Stimulated activated CD8-positive, alpha-beta memory T cell treated with anti-CD3 and anti-CD28 coated beads, Interleukin-15, amount 100 ng/mL, for 1 hour (primary cell): ENCODE data around the gene ZNF763.
A peak's percentile ranks its signal among the peaks of the same experiment; 100 is the strongest.
"Not testable (repeated sequence)": the region's sequence is repeated elsewhere in the genome, so short reads cannot be mapped to it uniquely, and the experiment has no call there.

Experiments used
- DNase-seq: peaks from one replicate; pipeline ENCODE4 v3.0.0-alpha.2; 2020; ENCODE audit warnings: low read depth

Gene ZNF763

DNA sequence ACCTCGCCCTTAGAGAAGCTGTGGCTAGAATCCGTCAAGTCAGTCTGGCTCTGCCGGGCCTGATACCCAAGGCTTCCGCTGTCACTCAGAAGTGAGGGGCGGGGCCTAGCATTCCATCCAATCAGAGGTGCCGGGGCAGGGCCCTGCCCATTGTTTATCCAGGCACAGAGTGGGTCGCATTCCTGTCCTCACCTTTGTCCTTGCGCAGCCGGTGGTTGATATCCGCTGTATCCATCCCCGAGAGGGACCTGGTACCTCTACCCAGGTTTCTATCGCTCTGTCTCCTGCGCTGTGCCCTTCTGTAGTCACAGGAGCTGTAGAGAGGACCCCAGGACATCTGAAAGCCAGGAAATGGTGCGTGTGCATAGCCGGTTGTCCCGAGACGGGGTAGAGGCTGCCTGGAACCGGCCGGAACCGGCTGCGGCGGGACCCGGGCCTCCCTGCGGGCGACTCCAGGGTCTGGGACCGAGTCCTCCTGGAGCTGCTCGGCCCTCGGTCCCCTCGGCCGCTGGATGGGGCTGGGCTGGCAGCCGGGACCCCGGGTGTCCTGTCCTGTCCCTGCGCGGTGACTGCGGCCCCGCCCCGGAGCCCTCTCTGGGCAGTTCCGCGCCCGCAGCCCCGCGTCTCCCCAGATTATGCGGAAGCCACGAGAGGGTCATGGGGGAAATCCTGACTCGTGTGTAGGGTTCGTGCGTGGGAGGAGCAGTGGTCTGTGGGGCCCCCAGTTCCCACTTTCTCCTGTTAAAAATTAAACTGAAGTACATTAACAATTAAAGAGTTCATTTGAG lies at the start of gene ZNF763:
Gene ZNF763 (plus strand): TSS at position 183 of the 788 bp plus-strand sequence. CDS start 169 bp downstream, at position 352.
- peak; percentile 79 for DNase-seq

DNA sequence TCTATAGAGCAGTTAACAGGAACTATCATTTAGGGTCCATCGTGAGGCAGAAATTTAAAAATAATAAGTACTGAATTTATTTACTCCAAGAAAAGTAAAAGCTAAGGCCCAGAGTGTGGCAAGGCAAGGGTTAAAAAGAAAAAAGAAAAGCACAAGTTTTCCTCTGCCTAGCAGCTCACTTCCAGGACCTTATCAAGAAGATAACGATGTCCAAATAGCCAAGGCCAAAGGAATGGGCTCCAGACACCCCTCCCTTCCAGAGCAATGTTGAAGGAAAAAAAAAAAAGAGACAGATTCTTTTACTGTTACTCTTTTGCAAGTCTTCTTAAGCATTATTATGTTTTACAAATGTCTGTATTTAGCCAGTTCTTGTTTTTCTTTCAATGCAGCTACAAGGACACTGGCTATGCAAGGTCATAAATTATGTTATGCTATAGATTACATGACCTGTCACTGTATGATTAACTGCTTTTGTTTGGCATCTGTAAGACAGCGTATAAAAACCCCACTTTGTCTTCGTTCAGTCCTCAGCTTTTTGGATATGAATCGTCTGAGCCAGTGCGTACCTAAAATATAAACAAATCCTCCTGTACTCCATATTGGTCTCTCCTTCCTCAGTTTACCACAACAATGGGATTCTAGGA lies 42.9 kb upstream of the ZNF763 start:
- DNase-seq, result no peak

GRCh38 chr19:11924886-11925650 lies 39.8 kb upstream of the ZNF763 start, which contains the start of gene ZNF700:
Gene ZNF700 (plus strand): TSS chr19:11925107. CDS start chr19:11925211, 104 bp downstream.
- DNase-seq, result peak; percentile 88

GRCh38 chr19:11925651-11926187 lies 39.1 kb upstream of the ZNF763 start:
- not testable (repeated sequence) for DNase-seq

- no peak for DNase-seq
Observed at GRCh38 chr19:11927227-11927626, 37.6 kb upstream of the ZNF763 start.

DNA sequence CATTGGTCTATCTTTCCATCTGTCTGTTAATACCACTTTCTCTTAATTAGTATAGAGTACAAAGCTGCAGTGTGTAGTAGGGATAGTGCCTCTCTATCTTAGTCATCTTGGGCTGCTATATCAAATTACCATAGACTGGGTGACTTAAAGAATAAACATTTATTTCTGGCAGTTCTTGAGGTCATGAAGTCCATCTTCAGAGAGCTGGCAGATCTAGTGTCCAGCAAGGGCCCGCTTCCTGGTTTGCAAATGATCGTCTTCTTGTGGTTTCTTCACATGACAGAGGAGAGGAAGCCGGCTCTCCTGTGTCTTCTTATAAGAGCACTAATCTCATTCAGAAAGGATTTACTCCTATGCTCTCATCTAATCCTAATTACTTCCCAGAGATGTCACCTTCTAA lies 33.8 kb upstream of the ZNF763 start:
- DNase-seq, result no peak

DNA sequence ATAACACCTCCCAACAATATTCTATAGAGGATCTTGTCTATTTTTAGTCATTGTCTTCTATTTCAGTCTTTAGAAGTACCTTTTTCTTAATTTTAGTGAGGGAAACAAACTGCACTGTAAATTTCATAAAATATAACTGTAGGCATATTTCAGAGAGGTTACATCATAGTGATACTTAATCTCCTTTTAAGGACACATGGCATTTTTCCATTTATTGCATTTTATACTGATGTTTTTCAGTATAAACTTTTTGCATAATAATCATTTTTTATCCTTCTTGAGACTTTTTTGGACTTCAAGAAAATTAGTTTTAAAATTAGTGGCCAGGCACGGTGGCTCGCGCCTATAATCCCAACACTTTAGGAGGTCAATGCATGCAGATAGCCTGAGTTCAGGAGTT lies 33.3 kb upstream of the ZNF763 start:
- no peak for DNase-seq

GRCh38 chr19:11935829-11936228 lies 29.0 kb upstream of the ZNF763 start:
- DNase-seq, result not testable (repeated sequence)

DNA sequence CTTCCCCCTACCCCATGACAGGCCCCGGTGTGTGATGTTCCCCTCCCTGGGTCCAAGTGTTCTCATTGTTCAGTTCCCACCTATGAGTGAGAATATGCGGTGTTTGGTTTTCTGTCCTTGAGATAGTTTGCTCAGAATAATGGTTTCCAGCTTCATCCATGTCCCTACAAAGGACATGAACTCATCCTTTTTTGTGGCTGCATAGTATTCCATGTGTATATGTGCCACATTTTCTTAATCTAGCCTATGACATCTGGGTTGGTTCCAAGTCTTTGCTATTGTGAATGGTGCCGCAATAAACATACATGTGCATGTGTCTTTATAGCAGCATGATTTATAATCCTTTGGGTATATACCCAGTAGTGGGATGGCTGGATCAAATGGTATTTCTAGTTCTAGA lies 26.5 kb upstream of the ZNF763 start:
- not testable (repeated sequence) for DNase-seq

GRCh38 chr19:11941361-11941887 lies 23.4 kb upstream of the ZNF763 start:
- DNase-seq, result not testable (repeated sequence)

DNA sequence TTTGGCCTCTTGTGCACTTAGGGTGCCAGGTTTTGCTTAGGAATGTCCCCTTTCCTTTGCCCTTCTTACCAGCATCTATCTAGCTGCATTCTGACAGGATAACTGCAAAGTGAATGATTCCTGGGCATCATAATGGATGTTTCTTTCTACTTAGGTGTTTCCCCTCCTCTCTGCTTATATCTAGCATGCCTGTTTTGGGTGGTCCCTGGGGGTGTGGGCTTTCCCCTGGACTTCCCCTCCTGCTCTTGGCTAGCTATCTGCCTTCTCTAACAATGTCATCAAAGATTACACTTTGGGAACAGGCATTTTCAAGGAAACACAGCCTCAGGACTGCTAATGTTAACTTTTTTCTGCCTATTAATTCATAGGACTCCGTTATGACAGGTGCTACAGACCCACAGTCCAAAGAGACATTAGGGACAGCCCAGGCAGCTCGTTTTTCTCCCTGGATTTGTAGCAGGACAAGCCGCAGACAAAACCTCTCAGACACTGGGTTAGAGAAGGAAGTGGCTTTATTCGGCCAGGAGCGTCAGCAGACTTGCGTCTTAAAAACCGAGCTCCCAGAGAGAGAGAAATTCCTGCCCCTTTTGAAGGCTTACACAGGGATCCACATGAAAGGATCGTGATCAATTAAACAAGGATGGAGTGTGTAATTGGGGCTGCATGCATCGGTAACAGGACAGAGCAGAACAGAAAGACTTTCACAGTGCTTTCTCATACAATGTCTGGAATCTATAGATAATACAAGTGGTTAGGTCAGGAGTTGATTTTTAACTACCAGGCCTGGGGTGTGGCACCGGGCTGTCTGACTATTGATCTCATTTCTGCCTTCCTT lies 22.6 kb upstream of the ZNF763 start:
- DNase-seq, result no peak

GRCh38 chr19:11942843-11943108 lies 22.1 kb upstream of the ZNF763 start:
- no peak for DNase-seq

- DNase-seq, result no peak
Observed at GRCh38 chr19:11944656-11945055, 20.2 kb upstream of the ZNF763 start.

DNA sequence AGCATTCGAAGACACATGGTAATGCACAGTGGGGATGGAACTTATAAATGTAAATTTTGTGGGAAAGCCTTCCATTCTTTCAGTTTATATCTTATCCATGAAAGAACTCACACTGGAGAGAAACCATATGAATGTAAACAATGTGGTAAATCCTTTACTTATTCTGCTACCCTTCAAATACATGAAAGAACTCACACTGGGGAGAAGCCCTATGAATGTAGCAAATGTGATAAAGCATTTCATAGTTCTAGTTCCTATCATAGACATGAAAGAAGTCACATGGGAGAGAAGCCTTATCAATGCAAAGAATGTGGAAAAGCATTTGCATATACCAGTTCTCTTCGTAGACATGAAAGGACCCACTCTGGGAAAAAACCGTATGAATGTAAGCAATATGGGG lies 16.2 kb upstream of the ZNF763 start:
- DNase-seq, result no peak

- DNase-seq, result no peak
Observed at GRCh38 chr19:11949201-11949600, 15.6 kb upstream of the ZNF763 start.

DNA sequence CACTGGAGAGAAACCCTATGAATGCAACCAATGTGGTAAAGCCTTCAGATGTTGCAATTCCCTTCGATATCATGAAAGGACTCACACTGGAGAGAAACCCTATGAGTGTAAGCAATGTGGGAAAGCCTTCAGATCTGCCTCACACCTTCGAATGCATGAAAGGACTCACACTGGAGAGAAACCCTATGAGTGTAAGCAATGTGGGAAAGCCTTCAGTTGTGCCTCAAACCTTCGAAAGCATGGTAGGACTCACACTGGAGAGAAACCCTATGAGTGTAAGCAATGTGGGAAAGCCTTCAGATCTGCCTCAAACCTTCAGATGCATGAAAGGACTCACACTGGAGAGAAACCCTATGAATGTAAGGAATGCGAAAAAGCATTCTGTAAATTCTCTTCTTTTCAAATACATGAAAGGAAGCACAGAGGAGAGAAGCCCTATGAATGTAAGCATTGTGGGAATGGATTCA lies 15.2 kb upstream of the ZNF763 start:
- DNase-seq, result not testable (repeated sequence)

DNA sequence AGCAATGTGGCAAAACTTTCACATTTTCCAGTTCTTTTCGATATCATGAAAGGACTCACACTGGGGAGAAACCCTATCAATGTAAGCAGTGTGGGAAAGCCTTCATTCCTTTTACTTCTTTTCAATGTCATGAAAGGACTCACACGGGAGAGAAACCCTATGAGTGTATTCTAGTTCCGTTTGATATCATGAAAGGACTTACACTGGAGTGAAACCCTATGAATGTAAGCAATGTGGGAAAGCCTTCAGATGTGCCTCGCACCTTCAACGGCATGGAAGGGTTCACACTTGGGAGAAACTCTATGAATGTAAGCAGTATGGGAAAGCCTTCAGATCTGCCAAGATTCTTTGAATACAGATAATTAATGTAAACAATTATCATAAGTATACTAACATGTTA lies 14.5 kb upstream of the ZNF763 start:
- DNase-seq, result no peak

DNA sequence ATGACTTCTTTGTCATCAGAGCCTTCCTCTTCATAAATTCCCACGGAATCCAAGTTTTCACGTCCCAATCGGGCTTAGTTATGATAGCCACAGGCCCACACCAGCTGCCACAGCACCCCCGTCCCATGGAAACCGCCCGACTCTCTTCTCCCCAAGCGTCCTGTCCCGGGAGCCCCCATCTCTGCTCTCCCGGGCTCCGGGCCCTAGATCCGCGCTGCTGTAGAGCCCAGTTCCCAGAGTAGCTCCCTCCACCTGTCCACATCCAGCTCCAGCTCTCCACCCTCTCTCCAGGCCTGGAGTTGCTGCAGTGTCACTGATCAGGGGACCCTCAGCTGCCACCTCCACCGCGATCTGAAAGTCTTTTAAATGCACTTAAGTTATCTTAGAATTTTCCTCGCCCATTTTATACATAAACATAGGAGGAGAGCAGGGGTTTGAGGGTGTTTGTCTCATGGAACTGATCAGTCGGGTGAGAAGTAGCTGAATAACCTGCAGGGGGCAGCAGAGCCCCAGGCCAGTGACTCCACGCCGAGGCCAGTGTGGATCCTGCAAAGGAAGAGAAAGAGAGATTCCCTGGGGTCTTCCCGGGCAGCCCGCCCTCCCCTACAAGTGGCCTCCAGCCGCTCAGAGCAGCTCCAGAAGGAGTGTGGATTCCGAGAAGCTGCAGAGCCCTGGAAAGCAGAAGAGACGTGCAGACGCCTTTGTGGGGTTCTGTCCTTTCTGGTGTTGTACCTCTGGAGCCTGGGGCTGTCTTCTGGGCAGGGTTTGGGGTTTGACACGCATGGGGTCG lies 1.1 kb upstream of the ZNF763 start:
- peak; percentile 60 for DNase-seq

GRCh38 chr19:11964496-11964857 lies 363 bp upstream of the ZNF763 start:
- no peak for DNase-seq

- no peak for DNase-seq
Observed at GRCh38 chr19:11970174-11970573, 5.3 kb downstream of the ZNF763 start.

DNA sequence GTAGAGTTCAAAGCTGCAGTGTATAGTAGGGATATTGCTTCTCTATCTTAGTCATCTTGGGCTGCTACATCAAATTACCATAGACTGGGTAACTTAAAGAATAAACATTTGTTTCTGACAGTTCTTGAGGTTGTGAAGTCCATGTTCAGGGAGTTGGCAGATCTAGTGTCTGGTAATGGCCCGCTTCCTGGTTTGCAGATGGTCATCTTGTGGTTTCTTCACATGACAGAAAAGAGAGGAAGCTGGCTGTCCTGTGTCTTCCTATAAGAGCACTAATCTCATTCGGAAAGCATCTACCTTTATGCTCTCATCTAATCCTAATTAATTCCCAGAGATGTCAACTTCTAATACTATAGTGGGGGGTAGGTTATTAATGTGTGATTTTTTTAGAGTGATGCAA lies 6.2 kb downstream of the ZNF763 start:
- DNase-seq, result no peak
